ENCODE data around the gene C3orf20.
"Not testable (repeated sequence)": the region's sequence is repeated elsewhere in the genome, so short reads cannot be mapped to it uniquely, and the experiment has no call there.

C3orf20 gene

DNA sequence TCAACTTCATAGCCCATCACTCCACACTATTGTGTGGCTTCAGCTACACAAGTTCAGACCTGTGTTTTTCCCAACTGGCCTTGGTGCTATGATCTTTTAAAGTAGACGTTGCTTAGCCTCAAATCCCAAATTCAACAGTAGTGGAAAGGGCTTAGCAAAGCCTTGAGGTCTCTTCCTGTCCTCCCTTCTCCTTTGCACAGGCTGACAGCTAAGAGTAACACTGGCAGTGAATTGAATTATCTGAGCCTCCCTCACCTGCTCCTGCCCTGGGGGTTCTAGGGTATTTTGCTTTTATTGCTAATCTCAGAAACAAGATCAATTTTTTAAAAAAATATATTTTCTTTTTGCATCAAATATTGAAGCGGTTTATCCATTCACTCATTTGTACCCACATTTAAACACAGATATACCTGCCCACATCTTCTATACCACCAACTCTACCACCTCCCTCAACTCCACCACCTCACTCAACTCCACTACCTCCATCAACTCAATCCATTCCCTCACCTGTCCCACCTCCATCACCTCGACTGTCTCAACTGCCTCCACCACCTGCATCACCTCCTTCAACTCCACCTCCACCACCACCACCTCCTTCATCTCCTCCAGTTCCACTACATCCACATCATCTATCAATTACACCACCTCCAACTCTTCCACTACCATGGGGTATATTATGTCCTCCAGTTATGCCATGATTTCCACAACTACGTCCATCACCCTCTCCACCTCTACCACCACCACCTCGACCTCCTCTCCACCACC is 133.7 kb downstream of the C3orf20 start:
- DNase-seq (ENCODE audit: insufficient read length, low spot score) (no peak), FAIRE-seq (no peak)

DNA sequence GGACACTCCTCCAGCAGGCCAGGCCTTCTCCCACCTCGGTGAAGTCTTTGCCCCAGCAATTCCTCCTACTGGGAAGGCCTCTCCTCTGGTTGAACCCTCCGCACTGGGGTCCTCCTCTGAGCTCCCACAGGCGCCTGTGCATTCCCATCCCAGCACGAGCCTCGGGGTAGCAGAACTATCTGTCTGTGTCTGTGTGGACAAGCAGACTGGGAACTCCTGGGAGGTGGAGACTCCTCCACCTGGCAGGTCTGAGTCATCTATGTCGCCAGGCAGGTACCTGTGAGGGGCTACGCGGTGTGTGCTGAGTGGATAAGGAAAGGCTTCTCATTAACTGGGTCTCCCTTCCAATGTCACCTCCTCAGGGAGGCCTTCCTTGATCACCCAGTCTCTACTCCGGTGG is 134.7 kb downstream of the C3orf20 start:
- FAIRE-seq; DNase-seq (ENCODE audit: insufficient read length, low spot score): not testable (repeated sequence)

DNA sequence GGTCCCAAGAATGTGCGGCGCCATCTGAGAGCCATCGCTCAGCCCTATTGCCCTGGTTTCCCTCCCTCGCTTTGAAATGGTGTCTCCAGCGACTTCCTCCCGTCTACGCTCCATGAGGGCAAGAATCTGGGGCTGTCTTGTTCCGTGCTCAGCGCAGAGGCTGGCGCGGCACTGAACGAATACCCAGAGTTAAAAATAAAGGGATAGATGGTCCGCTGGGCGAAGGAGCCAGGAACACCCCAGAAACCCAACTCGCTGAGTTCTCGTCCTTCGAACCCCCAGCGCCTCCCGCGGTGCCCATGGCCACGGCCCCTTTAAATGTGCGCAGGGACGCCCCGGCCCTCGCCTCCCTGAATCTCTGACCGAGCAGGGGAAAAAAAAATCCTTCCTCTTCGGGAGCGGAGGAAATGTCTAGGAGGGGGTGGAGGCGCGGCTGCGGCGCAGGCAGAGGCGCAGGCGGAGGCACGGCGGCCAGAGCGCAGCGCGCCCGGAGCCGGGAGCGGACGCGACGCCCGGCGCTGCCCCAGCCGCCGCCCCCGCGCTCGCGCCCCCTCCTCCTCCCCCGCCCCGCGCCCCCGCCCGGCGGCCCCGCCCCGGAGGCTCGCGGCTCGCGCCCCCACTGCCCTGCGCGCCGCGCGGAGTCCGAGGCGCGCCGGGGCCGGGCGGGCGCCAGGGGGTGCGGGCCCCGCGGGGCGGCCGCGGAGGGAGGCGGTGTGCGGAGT is 135.3 kb downstream of the C3orf20 start:
- FAIRE-seq (no peak), DNase-seq (ENCODE audit: insufficient read length, low spot score) (no peak)

DNA sequence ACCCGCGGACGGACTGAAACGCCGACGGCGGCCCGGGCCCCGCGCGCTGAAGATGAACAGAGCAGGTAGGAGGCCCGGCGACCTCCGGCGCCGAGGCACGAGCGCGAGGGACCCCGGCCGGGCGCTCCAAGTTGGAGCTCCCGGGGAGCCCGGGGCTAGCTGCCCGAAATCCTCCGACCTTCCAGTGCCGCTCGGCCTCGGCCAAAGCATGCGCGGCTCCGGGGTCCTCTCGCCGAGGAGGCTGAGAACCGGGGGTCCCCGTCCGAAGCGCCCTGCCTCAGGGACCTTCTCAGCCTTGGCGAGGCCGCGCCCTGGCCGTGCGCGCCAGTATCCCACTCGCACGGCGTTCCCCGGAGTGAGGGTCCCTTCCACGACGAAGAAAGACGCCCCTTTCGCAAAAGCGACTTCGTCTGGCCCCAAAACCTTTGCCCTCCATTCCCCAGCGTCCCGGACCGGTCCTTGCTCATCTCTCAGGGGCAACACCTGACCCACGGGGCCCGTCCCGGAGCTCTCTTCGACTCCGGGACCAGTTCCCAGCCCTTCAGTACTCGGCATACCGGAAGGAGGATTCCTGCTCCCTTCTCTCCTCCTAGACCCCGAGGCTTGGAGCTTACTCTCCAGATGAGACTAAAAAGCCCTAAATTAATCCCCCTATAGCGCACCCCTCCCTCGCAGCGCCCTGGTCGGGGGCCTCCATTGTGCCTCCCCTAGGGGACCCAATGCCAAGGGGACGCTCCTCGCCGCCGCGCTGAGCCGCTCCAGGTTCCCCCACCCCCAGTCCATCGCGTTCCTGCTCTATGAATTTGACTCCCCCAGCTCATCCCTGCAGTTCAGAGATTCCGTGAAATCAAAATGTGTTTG is 136.1 kb downstream of the C3orf20 start:
- DNase-seq (ENCODE audit: insufficient read length, low spot score) (no peak), FAIRE-seq (no peak)

DNA sequence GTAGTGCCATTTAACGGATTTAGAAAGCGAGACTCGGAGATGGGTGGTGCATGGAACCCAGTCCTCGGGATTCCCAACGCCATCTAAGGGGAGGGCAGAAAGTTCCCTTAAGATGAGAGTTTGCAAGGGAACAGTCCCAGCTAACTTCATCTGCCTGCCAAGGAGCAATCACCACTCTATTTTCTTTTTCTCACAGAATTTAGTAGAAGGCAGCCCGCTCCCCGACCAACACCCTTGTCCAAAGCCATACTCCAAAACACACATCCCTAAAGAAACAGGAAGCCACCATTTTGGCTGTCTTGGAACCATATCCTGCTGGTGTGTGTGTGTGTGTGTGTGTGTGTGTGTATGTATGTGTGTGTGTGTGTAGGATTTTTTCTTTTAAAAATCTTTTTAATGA is 136.7 kb downstream of the C3orf20 start:
- FAIRE-seq, result no peak
- no peak for DNase-seq (ENCODE audit: insufficient read length, low spot score)

DNA sequence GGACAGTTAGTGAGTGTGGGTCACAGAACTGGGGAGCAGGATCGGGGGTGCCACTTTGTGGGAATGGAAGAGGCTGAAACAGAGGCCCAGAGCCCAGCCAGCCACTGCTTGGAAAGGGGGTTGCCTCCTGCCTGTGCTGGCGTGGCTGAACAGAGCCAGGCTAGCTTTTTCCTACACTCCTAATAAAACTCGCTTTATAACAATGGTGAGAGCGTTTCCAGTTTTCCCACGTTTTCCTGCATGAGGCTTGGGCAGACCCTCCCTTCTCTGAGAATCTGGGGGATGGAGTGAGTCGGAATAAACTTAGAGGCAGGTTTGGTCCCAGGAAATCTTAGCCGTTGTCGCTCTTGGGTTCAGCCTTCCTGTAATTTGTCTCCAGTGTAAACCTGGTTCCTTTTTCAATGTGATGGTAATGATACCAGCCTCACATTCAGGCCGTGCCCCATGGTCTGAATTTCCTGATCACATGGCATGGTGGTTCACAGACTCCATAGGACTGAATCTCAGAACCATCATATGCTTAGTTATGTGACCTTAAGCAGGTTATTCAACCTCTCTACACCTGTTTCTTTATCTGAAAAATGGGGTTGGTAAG is 137.4 kb downstream of the C3orf20 start:
- no peak for FAIRE-seq
- DNase-seq (ENCODE audit: insufficient read length, low spot score), result no peak

DNA sequence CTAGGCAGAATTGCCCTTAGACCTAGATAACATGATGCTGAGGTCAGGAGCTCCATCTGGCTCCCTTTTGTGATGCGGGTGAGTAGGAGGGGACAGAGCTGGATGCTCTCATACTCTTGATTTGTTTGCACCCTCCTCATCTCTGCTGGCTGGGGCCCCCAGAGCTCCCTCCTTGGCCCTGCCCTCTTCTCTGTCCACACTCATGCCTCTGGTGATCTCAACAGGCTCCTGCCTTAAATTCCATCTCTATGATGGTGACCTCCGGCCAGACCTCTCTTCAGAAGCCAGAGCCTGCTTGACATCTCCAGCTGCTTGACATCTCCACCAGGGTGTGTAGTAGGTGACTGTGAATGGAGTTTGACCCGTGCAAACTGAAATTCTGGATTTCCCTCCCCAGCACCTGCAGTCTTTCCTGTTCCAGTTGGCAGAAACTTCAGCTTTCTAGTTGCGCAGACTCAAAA is 139.5 kb downstream of the C3orf20 start:
- DNase-seq (ENCODE audit: insufficient read length, low spot score) (no peak), FAIRE-seq (no peak)

DNA sequence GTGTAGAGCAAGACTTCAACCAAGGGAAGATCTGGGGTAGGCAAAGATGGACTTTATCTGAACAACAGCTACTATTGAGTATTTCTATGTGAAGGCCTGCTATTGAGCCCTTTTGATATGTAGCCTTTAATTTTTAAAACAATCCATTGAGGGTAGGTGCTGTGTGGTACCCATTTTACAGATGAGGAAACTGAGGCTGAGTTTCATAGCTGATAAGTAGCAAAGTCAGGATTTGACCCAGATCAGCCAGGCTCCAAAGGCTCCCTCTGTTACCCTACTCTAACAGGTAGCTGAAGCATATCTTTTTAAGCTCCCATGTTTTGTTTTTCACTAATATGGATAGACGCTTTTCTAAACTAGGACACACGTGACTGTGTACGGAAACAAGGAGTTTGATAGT is 141.4 kb downstream of the C3orf20 start:
- DNase-seq (ENCODE audit: insufficient read length, low spot score), result no peak
- no peak for FAIRE-seq

DNA sequence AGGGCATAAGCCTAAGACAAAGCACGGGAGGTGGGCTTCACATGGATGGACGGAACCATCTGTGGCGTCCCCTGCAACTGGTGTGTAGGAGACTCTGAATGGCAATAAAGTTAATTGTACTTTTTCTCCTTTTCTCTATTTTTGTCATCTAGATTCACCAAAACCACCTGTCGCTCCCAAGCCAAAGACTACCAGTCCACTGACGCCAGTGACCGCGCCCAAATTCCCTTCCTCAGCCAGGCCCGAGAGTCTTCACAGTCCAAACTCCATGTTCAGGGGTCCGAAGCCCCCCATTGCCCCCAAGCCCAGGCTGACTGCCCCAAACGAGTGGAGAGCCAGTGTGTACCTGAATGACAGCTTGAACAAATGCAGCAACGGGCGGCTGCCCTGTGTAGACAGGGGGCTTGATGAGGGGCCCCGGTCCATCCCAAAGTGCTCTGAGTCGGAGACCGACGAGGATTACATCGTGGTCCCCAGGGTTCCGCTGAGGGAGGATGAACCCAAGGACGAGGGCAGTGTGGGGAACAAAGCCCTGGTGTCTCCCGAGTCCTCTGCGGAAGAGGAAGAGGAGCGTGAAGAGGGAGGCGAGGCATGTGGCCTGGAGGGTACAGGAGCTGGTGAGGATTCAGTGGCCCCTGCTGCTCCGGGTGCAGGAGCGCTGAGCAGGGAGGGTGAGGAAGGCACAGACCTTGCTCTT is 144.0 kb downstream of the C3orf20 start, which contains the start of gene FGD5:
Gene FGD5, plus strand, starts transcription at position 159 of the 697 bp plus-strand sequence. Its CDS starts 110 bp downstream, at position 269.
- DNase-seq (ENCODE audit: insufficient read length, low spot score) (no peak), FAIRE-seq (no peak)

DNA sequence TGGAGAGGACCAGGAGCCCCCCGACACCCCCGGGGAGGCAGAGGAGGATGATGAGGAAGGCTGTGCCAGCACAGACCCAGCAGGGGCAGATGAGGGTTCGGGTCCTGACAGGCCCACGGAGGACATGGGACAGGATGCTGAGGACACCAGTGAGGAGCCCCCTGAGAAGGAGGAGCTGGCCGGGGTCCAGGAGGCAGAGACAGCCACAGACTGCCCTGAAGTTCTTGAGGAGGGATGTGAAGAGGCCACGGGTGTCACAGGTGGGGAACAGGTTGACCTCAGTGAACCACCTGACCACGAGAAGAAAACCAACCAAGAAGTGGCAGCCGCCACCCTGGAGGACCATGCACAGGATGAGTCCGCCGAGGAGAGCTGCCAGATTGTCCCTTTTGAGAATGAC is 144.7 kb downstream of the C3orf20 start:
- DNase-seq (ENCODE audit: insufficient read length, low spot score) (no peak), FAIRE-seq (no peak)

DNA sequence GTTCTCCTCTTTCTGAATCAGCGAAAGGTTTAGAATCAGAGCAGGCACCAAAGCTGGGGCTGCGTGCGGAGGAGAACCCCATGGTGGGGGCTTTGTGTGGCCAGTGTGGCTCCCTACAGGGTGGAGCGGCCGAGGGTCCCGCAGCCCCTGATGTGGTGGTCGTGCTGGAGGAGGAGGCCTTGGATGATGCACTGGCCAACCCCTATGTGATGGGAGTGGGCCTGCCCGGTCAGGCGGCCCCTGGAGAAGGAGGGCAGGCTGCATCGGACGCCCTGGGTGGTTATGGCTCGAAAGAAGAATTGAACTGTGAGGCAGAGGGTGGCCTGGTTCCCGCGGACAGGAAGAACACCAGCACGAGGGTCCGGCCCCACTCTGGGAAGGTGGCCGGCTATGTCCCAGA is 145.2 kb downstream of the C3orf20 start:
- no peak for FAIRE-seq
- DNase-seq (ENCODE audit: insufficient read length, low spot score), result no peak

DNA sequence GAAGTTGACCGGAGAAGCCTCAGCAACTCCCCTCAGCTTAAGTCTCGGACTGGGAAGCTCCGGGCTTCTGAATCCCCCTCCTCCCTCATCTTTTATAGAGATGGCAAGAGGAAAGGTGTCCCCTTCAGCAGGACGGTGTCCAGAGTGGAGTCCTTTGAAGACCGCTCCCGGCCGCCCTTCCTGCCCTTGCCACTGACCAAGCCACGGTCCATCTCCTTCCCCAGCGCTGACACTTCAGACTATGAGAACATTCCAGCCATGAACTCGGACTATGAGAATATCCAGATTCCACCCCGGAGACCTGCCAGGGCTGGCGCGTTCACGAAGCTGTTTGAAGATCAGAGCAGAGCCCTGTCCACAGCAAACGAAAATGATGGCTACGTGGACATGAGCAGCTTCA is 146.2 kb downstream of the C3orf20 start:
- FAIRE-seq (no peak), DNase-seq (ENCODE audit: insufficient read length, low spot score) (no peak)

DNA sequence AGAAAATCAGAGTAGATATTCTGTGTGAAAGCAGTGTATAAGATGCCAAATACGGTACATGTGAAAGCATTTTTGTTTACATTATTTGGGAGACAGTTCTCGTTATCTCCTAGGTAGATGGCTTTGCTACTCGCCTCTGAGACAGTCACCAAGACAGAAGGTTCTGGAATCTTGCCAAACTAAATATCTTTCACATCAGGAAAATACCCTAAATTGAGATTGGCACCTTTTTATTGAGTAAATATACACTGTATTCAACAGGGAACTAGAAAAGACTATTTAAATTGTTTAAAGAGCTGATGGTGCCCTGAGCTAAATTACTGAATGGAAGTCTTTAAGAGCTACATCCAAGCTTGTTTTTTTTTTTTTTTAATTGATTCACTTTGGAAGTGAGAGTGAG is 147.2 kb downstream of the C3orf20 start:
- DNase-seq (ENCODE audit: insufficient read length, low spot score), result no peak
- no peak for FAIRE-seq
